ENCODE results near the gene KRT77. TPM values are rescaled to one million over a fixed set of nuclear protein-coding genes. Genes with fewer than 3 reads are reported as not detected.
"Not testable (repeated sequence)": the region's sequence is repeated elsewhere in the genome, so short reads cannot be mapped to it uniquely, and the experiment has no call there.

Gene KRT77
- under 1 TPM in 2 of 4 donors, not detected in 2; 0.01 to 0.86 TPM for polyA plus RNA-seq
- long read RNA-seq, donor 1, result 0 reads
- long read RNA-seq, donor 2, result 0 reads
- long read RNA-seq, donor 3, result 0 reads
- long read RNA-seq, donor 4, result 0 reads
- long read RNA-seq, donor 5, result 0 reads
- long read RNA-seq, donor 6, result 0 reads
- long read RNA-seq, donor 7, result 0 reads
- long read RNA-seq, donor 8, result 0 reads
- long read RNA-seq, donor 9, result 0 reads
- long read RNA-seq, donor 10, result 0 reads

- H3K36me3 ChIP-seq (ENCODE audit: control insufficient read depth in 3 of 3, insufficient read depth in 2 of 3, low read depth in 1 of 3, low read length in 3 of 3), result no peaks in the 10 kb centered on the region
- FAIRE-seq (no peak), DNase-seq (no peak)
- no peaks in the 10 kb centered on the region for H3K9me3 ChIP-seq (ENCODE audit: control insufficient read depth in 2 of 2, insufficient read depth in 1 of 2, low read depth in 1 of 2, low read length in 1 of 2)
- H3K4me1 ChIP-seq (ENCODE audit: control insufficient read depth in 3 of 3, insufficient read depth in 2 of 3, low read depth in 1 of 3, low read length in 2 of 3), result peaks cover 0 to 2% (median 0%) of the 10 kb centered on the region in 3 donors
- peaks cover 2 to 5% (median 2%) of the 10 kb centered on the region in 3 donors for H3K27me3 ChIP-seq (ENCODE audit: control insufficient read depth in 3 of 3, insufficient read depth in 3 of 3, low read length in 3 of 3)
- WGBS, 3 donors, result 41 to 64% (median 50%) methylated on average over 2 of the region's 2 CpGs
- no peak within 1 kb of the TSS for H3K4me3 ChIP-seq (ENCODE audit: low read depth in 1 of 3, low read length in 3 of 3)
- no peak within 1 kb of the TSS for H3K27ac ChIP-seq (ENCODE audit: low read depth in 1 of 3, low read length in 2 of 3)
These were observed at the start of gene KRT77 for GRCh38 chr12:52703424-52703823. Gene KRT77 (minus strand): TSS chr12:52703524. CDS start chr12:52703434, 90 bp downstream.

- Histone ChIP-seq H3K36me3 (ENCODE audit: control insufficient read depth in 3 of 3, insufficient read depth in 2 of 3, low read depth in 1 of 3, low read length in 3 of 3) (no peaks in the 10 kb centered on the region), H3K27ac (ENCODE audit: low read depth in 1 of 3, low read length in 2 of 3) (no peak overlapping the region), H3K9me3 (ENCODE audit: control insufficient read depth in 2 of 2, insufficient read depth in 1 of 2, low read depth in 1 of 2, low read length in 1 of 2) (no peaks in the 10 kb centered on the region), H3K4me1 (ENCODE audit: control insufficient read depth in 3 of 3, insufficient read depth in 2 of 3, low read depth in 1 of 3, low read length in 2 of 3) (no peaks in the 10 kb centered on the region), H3K27me3 (ENCODE audit: control insufficient read depth in 3 of 3, insufficient read depth in 3 of 3, low read length in 3 of 3) (peaks cover 0 to 9% (median 0%) of the 10 kb centered on the region in 3 donors), H3K4me3 (ENCODE audit: low read depth in 1 of 3, low read length in 3 of 3) (no peak overlapping the region)
- no peak for DNase-seq
- no peak for FAIRE-seq
- 79 to 85% (median 84%) methylated on average over 2 of the region's 2 CpGs for WGBS, 3 donors
These were observed 49.2 kb upstream of the KRT77 start for GRCh38 chr12:52752516-52752915.

- Histone ChIP-seq H3K9me3 (ENCODE audit: control insufficient read depth in 2 of 2, insufficient read depth in 1 of 2, low read depth in 1 of 2, low read length in 1 of 2) (no peaks in the 10 kb centered on the region), H3K4me1 (ENCODE audit: control insufficient read depth in 3 of 3, insufficient read depth in 2 of 3, low read depth in 1 of 3, low read length in 2 of 3) (no peaks in the 10 kb centered on the region), H3K27me3 (ENCODE audit: control insufficient read depth in 3 of 3, insufficient read depth in 3 of 3, low read length in 3 of 3) (peaks cover 0 to 11% (median 0%) of the 10 kb centered on the region in 3 donors), H3K4me3 (ENCODE audit: low read depth in 1 of 3, low read length in 3 of 3) (no peak overlapping the region), H3K27ac (ENCODE audit: low read depth in 1 of 3, low read length in 2 of 3) (no peak overlapping the region), H3K36me3 (ENCODE audit: control insufficient read depth in 3 of 3, insufficient read depth in 2 of 3, low read depth in 1 of 3, low read length in 3 of 3) (no peaks in the 10 kb centered on the region)
- FAIRE-seq (no peak), DNase-seq (no peak)
These were observed 48.5 kb upstream of the KRT77 start for GRCh38 chr12:52751795-52752194.

- H3K9me3 ChIP-seq (ENCODE audit: control insufficient read depth in 2 of 2, insufficient read depth in 1 of 2, low read depth in 1 of 2, low read length in 1 of 2); H3K36me3 ChIP-seq (ENCODE audit: control insufficient read depth in 3 of 3, insufficient read depth in 2 of 3, low read depth in 1 of 3, low read length in 3 of 3); H3K27ac ChIP-seq (ENCODE audit: low read depth in 1 of 3, low read length in 2 of 3); H3K27me3 ChIP-seq (ENCODE audit: control insufficient read depth in 3 of 3, insufficient read depth in 3 of 3, low read length in 3 of 3); FAIRE-seq; H3K4me3 ChIP-seq (ENCODE audit: low read depth in 1 of 3, low read length in 3 of 3); DNase-seq; H3K4me1 ChIP-seq (ENCODE audit: control insufficient read depth in 3 of 3, insufficient read depth in 2 of 3, low read depth in 1 of 3, low read length in 2 of 3): not testable (repeated sequence)
- 9 to 51% (median 31%) methylated on average over 3 of the region's 3 CpGs for WGBS, 3 donors
These were observed 47.2 kb upstream of the KRT77 start for GRCh38 chr12:52750532-52750931.

GRCh38 chr12:52749827-52750226 is 46.5 kb upstream of the KRT77 start:
- Histone ChIP-seq H3K27me3 (ENCODE audit: control insufficient read depth in 3 of 3, insufficient read depth in 3 of 3, low read length in 3 of 3) (peaks cover 0 to 5% (median 0%) of the 10 kb centered on the region in 3 donors), H3K4me3 (ENCODE audit: low read depth in 1 of 3, low read length in 3 of 3) (no peak overlapping the region), H3K9me3 (ENCODE audit: control insufficient read depth in 2 of 2, insufficient read depth in 1 of 2, low read depth in 1 of 2, low read length in 1 of 2) (no peaks in the 10 kb centered on the region), H3K27ac (ENCODE audit: low read depth in 1 of 3, low read length in 2 of 3) (no peak overlapping the region), H3K36me3 (ENCODE audit: control insufficient read depth in 3 of 3, insufficient read depth in 2 of 3, low read depth in 1 of 3, low read length in 3 of 3) (no peaks in the 10 kb centered on the region), H3K4me1 (ENCODE audit: control insufficient read depth in 3 of 3, insufficient read depth in 2 of 3, low read depth in 1 of 3, low read length in 2 of 3) (no peaks in the 10 kb centered on the region)
- DNase-seq (no peak), FAIRE-seq (no peak)
- 72 to 83% (median 72%) methylated on average over 3 of the region's 3 CpGs for WGBS, 3 donors

- H3K4me3 ChIP-seq (ENCODE audit: low read depth in 1 of 3, low read length in 3 of 3), result no peak overlapping the region
- H3K9me3 ChIP-seq (ENCODE audit: control insufficient read depth in 2 of 2, insufficient read depth in 1 of 2, low read depth in 1 of 2, low read length in 1 of 2), result no peaks in the 10 kb centered on the region
- H3K27me3 ChIP-seq (ENCODE audit: control insufficient read depth in 3 of 3, insufficient read depth in 3 of 3, low read length in 3 of 3), result peaks cover 0 to 5% (median 0%) of the 10 kb centered on the region in 3 donors
- 62 to 82% (median 63%) methylated on average over 14 of the region's 14 CpGs for WGBS, 3 donors
- no peaks in the 10 kb centered on the region for H3K4me1 ChIP-seq (ENCODE audit: control insufficient read depth in 3 of 3, insufficient read depth in 2 of 3, low read depth in 1 of 3, low read length in 2 of 3)
- DNase-seq (no peak), FAIRE-seq (no peak)
- H3K27ac ChIP-seq (ENCODE audit: low read depth in 1 of 3, low read length in 2 of 3), result no peak overlapping the region
- no peaks in the 10 kb centered on the region for H3K36me3 ChIP-seq (ENCODE audit: control insufficient read depth in 3 of 3, insufficient read depth in 2 of 3, low read depth in 1 of 3, low read length in 3 of 3)
These were observed 45.3 kb upstream of the KRT77 start for GRCh38 chr12:52748578-52748977.

- no peaks in the 10 kb centered on the region for H3K9me3 ChIP-seq (ENCODE audit: control insufficient read depth in 2 of 2, insufficient read depth in 1 of 2, low read depth in 1 of 2, low read length in 1 of 2)
- no peak for FAIRE-seq
- no peak for DNase-seq
- H3K27me3 ChIP-seq (ENCODE audit: control insufficient read depth in 3 of 3, insufficient read depth in 3 of 3, low read length in 3 of 3), result peaks cover 0 to 5% (median 0%) of the 10 kb centered on the region in 3 donors
- 76 to 80% (median 79%) methylated on average over 5 of the region's 5 CpGs for WGBS, 3 donors
- H3K36me3 ChIP-seq (ENCODE audit: control insufficient read depth in 3 of 3, insufficient read depth in 2 of 3, low read depth in 1 of 3, low read length in 3 of 3), result no peaks in the 10 kb centered on the region
- H3K4me3 ChIP-seq (ENCODE audit: low read depth in 1 of 3, low read length in 3 of 3), result no peak overlapping the region
- H3K27ac ChIP-seq (ENCODE audit: low read depth in 1 of 3, low read length in 2 of 3), result no peak overlapping the region
- H3K4me1 ChIP-seq (ENCODE audit: control insufficient read depth in 3 of 3, insufficient read depth in 2 of 3, low read depth in 1 of 3, low read length in 2 of 3), result no peaks in the 10 kb centered on the region
These were observed 42.2 kb upstream of the KRT77 start for GRCh38 chr12:52745554-52745953.

- 62 to 76% (median 63%) methylated on average over 1 of the region's 1 CpG for WGBS, 3 donors
- H3K27me3 ChIP-seq (ENCODE audit: control insufficient read depth in 3 of 3, insufficient read depth in 3 of 3, low read length in 3 of 3), result peaks cover 0 to 5% (median 0%) of the 10 kb centered on the region in 3 donors
- H3K36me3 ChIP-seq (ENCODE audit: control insufficient read depth in 3 of 3, insufficient read depth in 2 of 3, low read depth in 1 of 3, low read length in 3 of 3), result no peaks in the 10 kb centered on the region
- H3K9me3 ChIP-seq (ENCODE audit: control insufficient read depth in 2 of 2, insufficient read depth in 1 of 2, low read depth in 1 of 2, low read length in 1 of 2), result no peaks in the 10 kb centered on the region
- DNase-seq (no peak), FAIRE-seq (no peak)
- no peak overlapping the region for H3K27ac ChIP-seq (ENCODE audit: low read depth in 1 of 3, low read length in 2 of 3)
- H3K4me3 ChIP-seq (ENCODE audit: low read depth in 1 of 3, low read length in 3 of 3), result no peak overlapping the region
- H3K4me1 ChIP-seq (ENCODE audit: control insufficient read depth in 3 of 3, insufficient read depth in 2 of 3, low read depth in 1 of 3, low read length in 2 of 3), result no peaks in the 10 kb centered on the region
These were observed 41.3 kb upstream of the KRT77 start for GRCh38 chr12:52744493-52745156.

All from small intestine (tissue), 16 donors.